Muscle layer of duodenum (tissue), 2 donors: ENCODE data around the gene USP44.
A peak's percentile ranks its signal among the peaks of the same experiment; 100 is the strongest.
"Not testable (repeated sequence)": the region's sequence is repeated elsewhere in the genome, so short reads cannot be mapped to it uniquely, and the experiment has no call there.

Experiments used
- H3K27ac ChIP-seq: one replicate; pipeline ENCODE4 v1.7.0; 2013; ENCODE audit warnings: mild to moderate bottlenecking, low read length
- H3K27me3 ChIP-seq: one replicate; pipeline ENCODE4 v1.7.0; 2013; ENCODE audit warnings: low read depth, mild to moderate bottlenecking, control low read depth, low read length
- H3K36me3 ChIP-seq, 2 donors: one replicate each; pipeline ENCODE4 v1.7.0; 2013; ENCODE audit warnings: low read length in 2 of 2, control low read depth in 1 of 2, mild to moderate bottlenecking in 1 of 2; ENCODE audit not compliant: insufficient read depth in 2 of 2, control insufficient read depth in 1 of 2
- H3K4me1 ChIP-seq, 2 donors: one replicate each; pipeline ENCODE4 v1.7.0; 2013; ENCODE audit warnings: low read length in 2 of 2, mild to moderate bottlenecking in 2 of 2, control low read depth in 1 of 2, moderate library complexity in 1 of 2; ENCODE audit not compliant: insufficient read depth in 2 of 2, control insufficient read depth in 1 of 2
- H3K4me3 ChIP-seq, 2 donors: one replicate each; pipeline ENCODE4 v1.7.0; 2013; ENCODE audit warnings: low read length in 2 of 2, low read depth in 1 of 2, mild to moderate bottlenecking in 1 of 2
- H3K9me3 ChIP-seq, 2 donors: one replicate each; pipeline ENCODE4 v1.7.0; 2013; ENCODE audit warnings: low read length in 2 of 2, control low read depth in 1 of 2, mild to moderate bottlenecking in 1 of 2; ENCODE audit not compliant: control insufficient read depth in 1 of 2
- donor health status: healthy.

USP44 gene

DNA sequence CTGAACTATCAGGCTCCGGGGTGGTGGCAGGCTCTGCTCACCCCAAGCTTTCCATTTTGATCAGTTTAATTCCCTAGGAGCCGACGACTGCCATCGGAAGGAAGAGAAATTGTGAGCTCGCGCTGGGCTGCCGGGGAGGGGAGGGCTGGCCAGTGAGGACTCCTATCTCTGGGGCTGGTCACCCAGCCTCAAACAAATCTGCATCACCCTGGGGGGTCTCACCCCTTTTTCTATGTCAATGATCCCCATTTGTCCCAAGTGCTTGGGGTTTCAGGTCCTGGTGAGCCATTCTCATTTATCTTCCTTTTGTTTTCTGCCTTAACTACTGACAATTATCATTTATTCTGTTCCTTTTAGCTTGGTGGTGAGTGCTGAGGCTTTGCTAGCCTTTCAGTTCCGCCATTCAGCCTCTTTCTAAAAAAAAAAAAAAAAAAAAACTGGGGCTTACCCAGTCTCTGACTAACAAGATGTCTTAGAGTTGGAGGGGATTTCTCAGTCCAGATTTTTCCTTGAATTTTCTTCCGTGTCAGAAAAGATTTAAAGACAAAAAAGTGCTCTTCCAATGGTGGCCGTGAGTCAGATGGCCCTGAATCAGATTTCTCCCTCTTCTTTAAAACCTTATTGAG, 22.8 kb upstream of the USP44 start:
- Histone ChIP-seq H3K4me3 (no peak overlapping the region), H3K27me3 (no peaks in the 10 kb centered on the region), H3K9me3 (no peaks in the 10 kb centered on the region), H3K4me1 (no peaks in the 10 kb centered on the region), H3K36me3 (no peaks in the 10 kb centered on the region), H3K27ac (no peak overlapping the region)

DNA sequence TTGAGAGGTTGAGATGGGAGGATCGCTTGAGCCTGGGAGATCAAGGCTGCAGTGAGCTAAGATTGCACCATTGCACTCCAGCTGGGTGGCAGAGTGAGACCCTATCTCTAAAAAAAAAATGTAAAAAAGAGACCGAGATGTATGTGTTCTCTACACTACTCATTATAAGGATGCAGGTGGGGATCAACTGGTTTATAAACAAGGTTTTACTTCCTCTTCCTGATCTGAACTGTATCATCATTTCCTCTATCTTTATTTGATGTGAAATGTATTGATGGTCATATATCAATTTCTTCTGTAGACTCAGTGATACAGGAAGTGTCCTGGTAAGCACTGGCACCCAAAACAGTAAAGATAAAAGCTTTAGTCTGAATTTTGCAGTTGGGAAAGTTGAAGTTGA, 20.1 kb upstream of the USP44 start:
- Histone ChIP-seq H3K27me3 (no peaks in the 10 kb centered on the region), H3K27ac (no peak overlapping the region), H3K4me1 (no peaks in the 10 kb centered on the region), H3K36me3 (no peaks in the 10 kb centered on the region), H3K4me3 (no peak overlapping the region), H3K9me3 (no peaks in the 10 kb centered on the region)

DNA sequence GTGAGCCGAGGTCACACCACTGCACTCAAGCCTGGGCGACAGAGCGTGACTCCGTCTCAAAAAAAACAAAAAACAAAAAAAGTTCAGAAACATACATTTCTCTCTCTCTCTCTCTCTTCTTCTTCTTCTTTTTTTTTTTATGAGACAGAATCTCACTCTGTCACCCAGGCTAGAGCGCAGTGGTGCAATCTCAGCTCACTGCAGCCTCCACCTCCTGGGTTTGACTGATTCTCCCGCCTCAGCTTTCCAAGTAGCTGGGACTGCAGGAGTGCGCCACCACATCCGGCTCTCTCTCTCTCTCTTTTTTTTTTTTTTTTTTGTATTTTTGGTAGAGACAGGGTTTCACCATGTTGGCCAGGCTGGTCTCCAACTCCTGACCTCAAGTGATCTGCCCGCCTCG, 16.8 kb upstream of the USP44 start:
- not testable (repeated sequence) for H3K27me3 ChIP-seq, H3K4me3 ChIP-seq, H3K9me3 ChIP-seq, H3K27ac ChIP-seq, H3K36me3 ChIP-seq, H3K4me1 ChIP-seq

- Histone ChIP-seq H3K4me3 (no peak overlapping the region), H3K9me3 (no peaks in the 10 kb centered on the region), H3K4me1 (no peaks in the 10 kb centered on the region), H3K27ac (no peak overlapping the region), H3K27me3 (no peaks in the 10 kb centered on the region), H3K36me3 (no peaks in the 10 kb centered on the region)
These were observed 6.3 kb upstream of the USP44 start for GRCh38 chr12:95557625-95558024.

- Histone ChIP-seq H3K4me3 (no peak overlapping the region), H3K36me3 (no peaks in the 10 kb centered on the region), H3K27ac (no peak overlapping the region), H3K9me3 (peaks cover 0 to under 1% of the 10 kb centered on the region in 2 donors), H3K4me1 (no peaks in the 10 kb centered on the region), H3K27me3 (no peaks in the 10 kb centered on the region)
These were observed 3.3 kb upstream of the USP44 start for GRCh38 chr12:95554532-95555071.

DNA sequence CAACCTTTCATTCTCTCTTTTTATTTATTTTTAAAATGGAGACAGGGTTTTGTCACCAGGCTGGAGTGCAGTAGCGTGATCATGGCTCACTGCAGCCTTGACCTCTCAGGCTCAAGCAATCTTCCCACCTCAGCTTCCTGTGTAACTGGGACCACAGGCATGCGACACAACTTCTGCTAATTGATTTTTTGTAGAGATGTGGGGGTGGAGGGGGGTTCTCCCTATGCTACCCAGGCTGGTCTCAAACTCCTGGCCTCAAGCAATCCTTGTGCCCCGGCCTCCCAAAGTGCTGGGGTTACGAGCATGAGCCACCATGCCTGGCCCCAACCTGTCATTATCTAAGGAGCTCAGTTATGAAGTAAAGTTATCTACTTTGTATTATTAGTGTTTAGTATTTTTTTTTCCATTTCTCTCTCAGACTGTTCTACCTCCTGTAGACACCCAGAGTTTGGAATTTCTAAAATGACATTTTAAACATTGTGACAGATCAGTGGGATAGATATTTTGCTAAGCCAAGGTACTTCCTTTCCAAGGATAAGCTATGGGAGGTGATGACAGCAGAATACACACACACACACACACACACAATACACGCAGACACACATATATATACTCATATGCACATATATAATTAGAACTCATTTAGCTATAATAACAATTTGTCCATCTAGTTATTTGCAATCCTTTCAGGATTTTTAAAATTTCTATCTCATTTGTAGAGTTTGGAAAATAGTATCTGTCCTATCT, 2.1 kb upstream of the USP44 start:
- no peak overlapping the region for H3K27ac ChIP-seq
- H3K4me1 ChIP-seq: no peaks in the 10 kb centered on the region
- H3K9me3 ChIP-seq: peaks cover 0 to 8% of the 10 kb centered on the region in 2 donors
- no peaks in the 10 kb centered on the region for H3K36me3 ChIP-seq
- H3K4me3 ChIP-seq: no peak overlapping the region
- no peaks in the 10 kb centered on the region for H3K27me3 ChIP-seq

GRCh38 chr12:95551913-95552516, 739 bp upstream of the USP44 start:
- peaks cover 0 to 6% of the 10 kb centered on the region in 2 donors for H3K4me1 ChIP-seq
- H3K36me3 ChIP-seq: no peaks in the 10 kb centered on the region
- peaks cover 0 to 8% of the 10 kb centered on the region in 2 donors for H3K9me3 ChIP-seq
- no peak overlapping the region for H3K27ac ChIP-seq
- no peaks in the 10 kb centered on the region for H3K27me3 ChIP-seq
- H3K4me3 ChIP-seq: no peak overlapping the region

DNA sequence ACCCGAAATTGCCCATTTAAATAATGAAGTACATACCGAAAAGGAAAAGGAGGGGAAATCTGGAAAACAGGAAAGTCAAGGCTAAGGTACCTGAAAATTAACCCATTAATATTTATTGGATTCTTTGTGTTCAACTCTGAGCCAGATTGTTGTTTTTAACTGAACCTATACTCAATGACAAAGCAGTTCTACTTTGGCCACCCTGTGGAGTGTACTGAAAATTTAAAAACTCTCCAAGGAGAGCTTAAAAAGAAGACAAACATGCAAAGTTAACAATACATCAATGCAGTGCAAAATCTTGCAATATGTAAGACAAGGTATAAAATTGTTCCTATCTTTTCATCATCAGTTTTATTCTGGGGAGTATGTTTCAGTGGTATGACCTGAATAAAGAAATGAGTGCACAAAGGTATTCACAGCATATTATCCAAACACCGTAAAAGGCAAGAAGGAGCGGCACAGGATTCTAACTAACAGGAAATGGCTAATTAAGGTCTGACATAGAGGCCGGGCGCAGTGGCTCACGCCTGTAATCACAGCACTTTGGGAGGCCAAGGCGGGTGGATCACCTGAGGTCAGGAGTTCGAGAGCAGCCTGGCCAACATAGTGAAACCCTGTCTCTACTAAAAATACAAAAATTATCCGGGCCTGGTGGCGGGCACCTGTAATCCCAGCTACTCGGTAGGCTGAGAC, 1.7 kb downstream of the USP44 start:
- no peaks in the 10 kb centered on the region for H3K27me3 ChIP-seq
- no peak overlapping the region for H3K27ac ChIP-seq
- H3K4me1 ChIP-seq: peaks cover 0 to 6% of the 10 kb centered on the region in 2 donors
- H3K4me3 ChIP-seq: peak overlapping the region; percentile 50 to 88
- H3K36me3 ChIP-seq: no peaks in the 10 kb centered on the region
- H3K9me3 ChIP-seq: peaks cover 0 to 8% of the 10 kb centered on the region in 2 donors

DNA sequence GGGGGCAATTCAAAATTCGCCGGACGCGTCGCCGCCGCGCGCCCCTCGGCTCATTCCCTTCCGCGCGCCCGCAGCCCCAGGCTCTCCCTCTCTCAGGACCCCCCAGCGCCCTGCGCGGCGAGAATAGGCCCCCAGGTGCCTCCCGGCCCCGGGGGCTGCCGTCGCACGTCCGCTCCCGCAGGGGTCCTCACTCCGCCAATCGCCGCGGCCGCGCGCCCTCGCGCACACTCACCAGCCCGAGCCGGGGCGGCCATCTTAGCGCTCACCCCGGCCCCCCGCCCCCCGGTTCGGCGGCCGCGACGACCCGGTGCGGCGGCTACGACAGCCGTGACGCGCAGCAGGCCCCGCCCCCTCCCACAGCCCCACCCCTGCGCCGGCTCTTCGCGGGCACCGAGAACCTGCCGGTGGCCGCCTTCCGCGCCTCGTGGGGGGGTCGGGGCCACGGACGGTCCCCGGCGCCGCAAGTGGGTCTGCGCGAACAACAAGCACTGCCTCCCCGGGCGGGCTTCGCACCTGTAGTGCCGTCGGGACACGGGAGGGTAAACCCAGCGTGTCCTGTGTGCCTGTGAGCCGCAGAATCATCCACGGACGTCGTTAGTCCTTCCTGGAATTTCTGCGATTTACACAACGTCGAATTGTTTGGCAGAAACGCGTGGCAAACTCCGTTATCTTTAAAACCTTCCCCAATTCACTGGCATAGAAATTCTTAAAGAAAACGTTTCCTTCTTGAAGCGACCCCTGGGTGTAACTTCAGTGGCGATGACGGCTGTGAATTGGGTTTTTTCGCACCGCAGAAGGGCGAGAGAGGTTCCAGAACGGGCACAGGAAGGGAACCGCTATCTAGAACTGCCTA, 2.5 kb downstream of the USP44 start:
- H3K9me3 ChIP-seq: peaks cover 0 to 8% of the 10 kb centered on the region in 2 donors
- H3K27ac ChIP-seq: no peak overlapping the region
- peaks cover 0 to 6% of the 10 kb centered on the region in 2 donors for H3K4me1 ChIP-seq
- peak overlapping the region; percentile 68 to 88 for H3K4me3 ChIP-seq
- H3K36me3 ChIP-seq: no peaks in the 10 kb centered on the region
- no peaks in the 10 kb centered on the region for H3K27me3 ChIP-seq

DNA sequence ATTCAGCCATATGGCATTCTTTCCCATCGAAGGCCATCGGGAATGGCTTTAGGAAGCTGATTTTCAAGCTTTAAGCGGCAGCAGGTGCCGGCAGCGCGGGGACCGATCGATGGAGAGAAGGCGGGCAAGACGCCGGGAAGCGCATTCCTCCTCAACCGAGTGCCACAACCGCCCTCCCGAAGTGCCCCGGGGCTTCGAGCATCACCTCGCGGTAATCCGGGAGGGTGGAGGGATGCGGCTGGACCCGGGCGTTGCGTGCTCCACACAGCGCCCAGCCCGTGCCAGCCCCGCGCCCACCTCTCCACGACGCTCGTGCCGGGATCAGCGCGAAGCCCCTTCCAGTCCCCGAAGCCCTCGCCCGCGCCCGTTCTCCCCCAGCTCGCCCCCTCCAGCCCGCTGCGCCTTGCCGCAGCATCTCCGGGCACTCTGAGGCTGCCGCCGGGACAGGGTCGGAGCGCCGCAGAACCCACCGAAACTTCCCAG, 3.2 kb downstream of the USP44 start:
- no peaks in the 10 kb centered on the region for H3K36me3 ChIP-seq
- peaks cover 0 to 8% of the 10 kb centered on the region in 2 donors for H3K9me3 ChIP-seq
- peaks cover 0 to 6% of the 10 kb centered on the region in 2 donors for H3K4me1 ChIP-seq
- peak overlapping the region; percentile 68 to 88 for H3K4me3 ChIP-seq
- no peak overlapping the region for H3K27ac ChIP-seq
- no peaks in the 10 kb centered on the region for H3K27me3 ChIP-seq
